IMR-90 (cell line): ENCODE results near the gene MYH10. TPM values are rescaled to one million over a fixed set of nuclear protein-coding genes. Genes with fewer than 3 reads are reported as not detected.

Source experiments
- ATAC-seq: fragments of 200-7000 bp; cut with Tn5 transposase; 2 replicates; pipeline ENCODE4 v1.9.1; 2020; ENCODE audit warnings: low read depth, mild to moderate bottlenecking, moderate library complexity
- BruUV-seq: library from RNA; stranded (reverse); fragments of 400-500 nt; replicated peaks from 2 replicates; lab custom pipeline; 2021; lab: Mats Ljungman, UMichigan
- CTCF ChIA-PET: fragments of 300-600 bp; formaldehyde crosslinking; extraction: SDS; loops from one replicate; lab custom pipeline; 2021; ENCODE audit warnings: antibody characterized with exemption; lab: Yijun Ruan, JAX
- POLR2A ChIA-PET: fragments of 300-600 bp; sonication (Branson Sonifier 250); formaldehyde crosslinking; loops from one replicate; lab custom pipeline; 2022; ENCODE audit warnings: antibody characterized with exemption; ENCODE audit not compliant: unreplicated experiment; lab: Charles Lee
- DNase-seq: peaks from one replicate; pipeline ENCODE4 v3.0.0; 2013
- H2AFZ ChIP-seq: replicated peaks from 2 replicates; pipeline ENCODE3; 2013; ENCODE audit warnings: low read length, mild to moderate bottlenecking; ENCODE audit not compliant: poor library complexity
- H2AK5ac ChIP-seq: 2 replicates; pipeline ENCODE4 v1.6.1; 2013; ENCODE audit warnings: low read depth, low read length, inconsistent platforms
- H2AK9ac ChIP-seq: replicated peaks from 2 replicates; pipeline ENCODE3; 2013; ENCODE audit warnings: mild to moderate bottlenecking, low read depth, low read length, moderate library complexity; ENCODE audit not compliant: poor library complexity
- H2BK120ac ChIP-seq: 2 replicates; pipeline ENCODE4 v1.6.1; 2013; ENCODE audit warnings: low read depth, low read length, inconsistent platforms
- H2BK15ac ChIP-seq: 3 replicates; pipeline ENCODE4 v1.6.1; 2013; ENCODE audit warnings: low read depth, low read length, inconsistent platforms
- H2BK20ac ChIP-seq: 2 replicates; pipeline ENCODE4 v1.6.1; 2013; ENCODE audit warnings: low read depth, mild to moderate bottlenecking, inconsistent platforms, low read length, moderate library complexity
- H2BK5ac ChIP-seq: 2 replicates; pipeline ENCODE4 v1.6.1; 2013; ENCODE audit warnings: mild to moderate bottlenecking, low read depth, low read length, inconsistent platforms; ENCODE audit not compliant: poor library complexity, severe bottlenecking
- H3K14ac ChIP-seq: replicated peaks from 2 replicates; pipeline ENCODE4 v1.6.1; 2013; ENCODE audit warnings: low read depth, low read length, inconsistent platforms
- H3K18ac ChIP-seq: 2 replicates; pipeline ENCODE4 v1.6.1; 2013; ENCODE audit warnings: low read depth, low read length, control low read depth
- H3K23ac ChIP-seq: 2 replicates; pipeline ENCODE4 v1.6.1; 2013; ENCODE audit warnings: low read depth, low read length, inconsistent platforms
- H3K27ac ChIP-seq: 2 replicates; pipeline ENCODE4 v1.5.1; 2013; ENCODE audit warnings: mild to moderate bottlenecking, control low read depth, low read length; ENCODE audit not compliant: insufficient read depth
- H3K27me3 ChIP-seq: 2 replicates; pipeline ENCODE4 v1.6.1; 2013; ENCODE audit warnings: low read length; ENCODE audit not compliant: control insufficient read depth, insufficient read depth
- H3K36me3 ChIP-seq: 2 replicates; pipeline ENCODE4 v1.6.1; 2013; ENCODE audit warnings: low read length, mixed read lengths; ENCODE audit not compliant: control insufficient read depth, insufficient read depth
- H3K4ac ChIP-seq: 2 replicates; pipeline ENCODE4 v1.6.1; 2013; ENCODE audit warnings: low read depth, low read length, inconsistent platforms
- H3K4me1 ChIP-seq: 2 replicates; pipeline ENCODE4 v1.6.1; 2013; ENCODE audit warnings: low read length, mixed read lengths; ENCODE audit not compliant: control insufficient read depth, insufficient read depth
- H3K4me2 ChIP-seq: 2 replicates; pipeline ENCODE4 v1.6.1; 2013; ENCODE audit warnings: low read depth, mild to moderate bottlenecking, control low read depth, low read length, moderate library complexity
- H3K4me3 ChIP-seq: 2 replicates; pipeline ENCODE4 v1.5.1; 2013; ENCODE audit warnings: low read depth, mild to moderate bottlenecking, control low read depth, low read length, moderate library complexity; ENCODE audit not compliant: insufficient read depth
- H3K56ac ChIP-seq: 2 replicates; pipeline ENCODE4 v1.6.1; 2013; ENCODE audit warnings: low read length, inconsistent platforms; ENCODE audit not compliant: insufficient read depth; ENCODE audit errors: extremely low read depth
- H3K79me1 ChIP-seq, 2 experiments: 2 replicates each; pipeline ENCODE4 v1.6.1; 2013; ENCODE audit warnings: low read length in 2 of 2, inconsistent platforms in 1 of 2, low read depth in 1 of 2
- H3K9ac ChIP-seq: 2 replicates; pipeline ENCODE4 v1.6.1; 2013; ENCODE audit warnings: low read depth, low read length, control low read depth
- H3K9me1 ChIP-seq: 2 replicates; pipeline ENCODE4 v1.6.1; 2013; ENCODE audit warnings: low read length, inconsistent platforms; ENCODE audit not compliant: insufficient read depth
- H3K9me3 ChIP-seq: 2 replicates; pipeline ENCODE4 v1.6.1; 2013; ENCODE audit warnings: low read length; ENCODE audit not compliant: control insufficient read depth, insufficient read depth
- H4K20me1 ChIP-seq: 2 replicates; pipeline ENCODE4 v1.6.1; 2013; ENCODE audit warnings: low read length, inconsistent platforms; ENCODE audit not compliant: insufficient read depth
- H4K5ac ChIP-seq: 2 replicates; pipeline ENCODE4 v1.6.1; 2013; ENCODE audit warnings: mild to moderate bottlenecking, low read depth, low read length, control low read depth
- H4K8ac ChIP-seq, 2 experiments: 2 replicates each; pipeline ENCODE4 v1.6.1; 2013; ENCODE audit warnings: low read depth in 2 of 2, low read length in 2 of 2, control low read depth in 1 of 2, inconsistent platforms in 1 of 2
- H4K91ac ChIP-seq: 2 replicates; pipeline ENCODE4 v1.6.1; 2013; ENCODE audit warnings: low read depth, low read length, inconsistent platforms; ENCODE audit not compliant: insufficient read depth
- BHLHE40 ChIP-seq: fragments of 150-350 bp; IDR thresholded peaks from 2 replicates; pipeline ENCODE4 v1.6.1; 2016; ENCODE audit warnings: mild to moderate bottlenecking, low read depth, low read length
- CEBPB ChIP-seq: IDR thresholded peaks from 2 replicates; pipeline ENCODE4 v1.6.1; 2012; ENCODE audit warnings: low read depth, low read length, improper control_type of control experiment
- CHD1 ChIP-seq: IDR thresholded peaks from 2 replicates; pipeline ENCODE4 v1.6.1; 2012; ENCODE audit warnings: low read depth, low read length, improper control_type of control experiment
- CTCF ChIP-seq: conservative IDR thresholded peaks from 2 replicates; pipeline ENCODE4 v1.5.1; 2012; ENCODE audit warnings: mild to moderate bottlenecking, low read depth, low read length, improper control_type of control experiment
- ELK1 ChIP-seq: fragments of 150-350 bp; IDR thresholded peaks from 2 replicates; pipeline ENCODE4 v1.6.1; 2016; ENCODE audit warnings: low read depth, mild to moderate bottlenecking, low read length, moderate library complexity, borderline replicate concordance
- FOS ChIP-seq: fragments of 150-350 bp; IDR thresholded peaks from 2 replicates; pipeline ENCODE4 v1.6.1; 2016; ENCODE audit warnings: low read depth, low read length
- MAFK ChIP-seq: IDR thresholded peaks from 2 replicates; pipeline ENCODE4 v1.6.1; 2012; ENCODE audit warnings: low read depth, low read length, improper control_type of control experiment
- MAZ ChIP-seq: IDR thresholded peaks from 2 replicates; pipeline ENCODE4 v1.6.1; 2012; ENCODE audit warnings: low read depth, mild to moderate bottlenecking, low read length, improper control_type of control experiment, moderate library complexity, borderline replicate concordance
- MXI1 ChIP-seq: IDR thresholded peaks from 2 replicates; pipeline ENCODE4 v1.6.1; 2012; ENCODE audit warnings: low read depth, mild to moderate bottlenecking, low read length, moderate library complexity, borderline replicate concordance
- NFE2L2 ChIP-seq: fragments of 150-350 bp; IDR thresholded peaks from 2 replicates; pipeline ENCODE4 v1.6.1; 2016; ENCODE audit warnings: low read depth, mild to moderate bottlenecking, low read length
- POLR2A ChIP-seq: IDR thresholded peaks from 2 replicates; pipeline ENCODE4 v1.6.1; 2012; ENCODE audit warnings: mild to moderate bottlenecking, low read depth, low read length
- RAD21 ChIP-seq: IDR thresholded peaks from 2 replicates; pipeline ENCODE4 v1.6.1; 2012; ENCODE audit warnings: low read length, improper control_type of control experiment
- RCOR1 ChIP-seq: IDR thresholded peaks from 2 replicates; pipeline ENCODE4 v1.6.1; 2012; ENCODE audit warnings: mild to moderate bottlenecking, low read length, improper control_type of control experiment; ENCODE audit not compliant: insufficient replicate concordance
- RFX5 ChIP-seq: IDR thresholded peaks from 2 replicates; pipeline ENCODE4 v1.8.0; 2012; ENCODE audit warnings: low read depth, mild to moderate bottlenecking, low read length, moderate library complexity
- SMC3 ChIP-seq: fragments of 150-350 bp; IDR thresholded peaks from 2 replicates; pipeline ENCODE4 v1.6.1; 2016; ENCODE audit warnings: low read depth, mild to moderate bottlenecking, antibody characterized with exemption, low read length, moderate library complexity
- USF2 ChIP-seq: fragments of 150-350 bp; IDR thresholded peaks from 2 replicates; pipeline ENCODE4 v1.6.1; 2017; ENCODE audit warnings: mild to moderate bottlenecking, antibody characterized with exemption, low read length, low read depth
- WGBS, 2 experiments: methylation state at CpG; one replicate each; pipeline versions ENCODE4 v1.1.5 to v1.1.7; 2013; ENCODE audit warnings: missing lambda C conversion rate in 2 of 2; ENCODE audit not compliant: insufficient read length in 1 of 2; ENCODE audit errors: extremely low coverage in 2 of 2; 5-methylcytosine and 5-hydroxymethylcytosine counted together
- dilution Hi-C: fragments of 300-500 bp; cut with HindIII; formaldehyde crosslinking; loops from one replicate; pipeline ENCODE4 v1.14.3; 2018; ENCODE audit warnings: low sequenced_read_pairs; ENCODE audit not compliant: unreplicated experiment
- in situ Hi-C: fragments of 300-500 bp; cut with MboI; formaldehyde crosslinking; loops from 3 replicates; pipeline ENCODE4 v1.14.3; 2019; ENCODE audit warnings: low sequenced_read_pairs, inconsistent platforms, mixed read lengths
- intact Hi-C: fragments of 100-400 bp; cut with micrococcal nuclease; formaldehyde crosslinking; loops from 2 replicates; pipeline ENCODE4 v1.10.0; 2022
- polyA plus RNA-seq, 3 experiments: library from polyadenylated mRNA; depleted of rRNA; stranded (reverse); fragments of >200 nt; gene quantifications; 2 replicates each; pipeline ENCODE4 v1.2.3, GENCODE V29; 2012; ENCODE audit warnings: low replicate concordance in 1 of 3
- total RNA-seq: library from RNA; depleted of rRNA; stranded (reverse); fragments of >200 nt; gene quantifications from 2 replicates; pipeline ENCODE4 v1.2.3, GENCODE V29; 2012

The MYH10 gene
- total and polyA plus RNA-seq, 2 of the 4 experiments (the other 2 are of a cell fraction), result 71.2 to 95.2 TPM

- no peak overlapping the region for H3K18ac ChIP-seq
- ATAC-seq, result no peak
- no peak for DNase-seq
- H2AK9ac ChIP-seq, result no peak overlapping the region
- 95% methylated on average over 7 of the region's 9 CpGs; no CpG with 5 or more reads in 1 of the 2 experiments for WGBS, 2 experiments
- ChIA-PET POLR2A (no interaction called here), CTCF (no interaction called here)
- H3K23ac ChIP-seq, result no peak overlapping the region
- no peak overlapping the region for H3K9ac ChIP-seq
- H3K4me1 ChIP-seq, result no peaks in the 10 kb centered on the region
- no peaks in the 10 kb centered on the region; a peak in 2 of 4 replicates for H3K79me1 ChIP-seq
- no peak overlapping the region for H3K4me2 ChIP-seq
- H3K4me3 ChIP-seq, result no peak overlapping the region
- H2BK15ac ChIP-seq, result no peak overlapping the region
- peaks cover 52% of the 10 kb centered on the region for H3K36me3 ChIP-seq
- intact Hi-C loops, result no loop called here
- in situ Hi-C loops, result no loop called here
- H2AK5ac ChIP-seq, result no peak overlapping the region
- H3K4ac ChIP-seq, result no peak overlapping the region
- H3K27me3 ChIP-seq, result no peaks in the 10 kb centered on the region
- no peak overlapping the region for H4K5ac ChIP-seq
- H2AFZ ChIP-seq, result no peak overlapping the region
- H2BK20ac ChIP-seq, result no peak overlapping the region
- TF ChIP-seq CTCF (no peak), BHLHE40 (no peak), MXI1 (no peak), POLR2A (no peak), CEBPB (no peak), ELK1 (no peak), NFE2L2 (no peak), MAFK (no peak), USF2 (no peak), SMC3 (no peak), CHD1 (no peak), FOS (no peak), MAZ (no peak), RAD21 (no peak), RCOR1 (no peak), RFX5 (no peak)
- H4K8ac ChIP-seq, result no peak overlapping the region
- H2BK120ac ChIP-seq, result no peak overlapping the region
- no peak overlapping the region for H3K27ac ChIP-seq
- H3K14ac ChIP-seq, result no peak overlapping the region
- dilution Hi-C loops, result no loop called here
- H3K9me1 ChIP-seq, result no peaks in the 10 kb centered on the region; the same call in 1 of the 2 replicates
- H4K20me1 ChIP-seq, result no peaks in the 10 kb centered on the region; the same call in 1 of the 2 replicates
- no peak overlapping the region for H3K56ac ChIP-seq
- H4K91ac ChIP-seq, result no peak overlapping the region
- no peak overlapping the region for H2BK5ac ChIP-seq
- H3K9me3 ChIP-seq, result no peaks in the 10 kb centered on the region
- no TSS peak for BruUV-seq
These were observed 131.4 kb downstream of the MYH10 start for GRCh38 chr17:8499171-8499570.
